Measurements from ENCODE around the gene CGB2.
"Not testable (repeated sequence)": the region's sequence is repeated elsewhere in the genome, so short reads cannot be mapped to it uniquely, and the experiment has no call there.

The CGB2 gene

GRCh38 chr19:49056101-49056901 is 24.6 kb downstream of the CGB2 start:
- no peaks in the 10 kb centered on the region for H3K4me1 ChIP-seq (ENCODE audit: control insufficient read depth, insufficient read depth, low read length)
- H3K4me3 ChIP-seq (ENCODE audit: low read length): peak overlapping the region; percentile 73
- H3K9ac ChIP-seq (ENCODE audit: low read length): no peak overlapping the region
- peaks cover 20% of the 10 kb centered on the region for H3K27me3 ChIP-seq (ENCODE audit: control insufficient read depth, insufficient read depth, low read length)
- H3K27ac ChIP-seq (ENCODE audit: low read depth, low read length): no peak overlapping the region
- H3K36me3 ChIP-seq (ENCODE audit: control insufficient read depth, insufficient read depth, low read length): no peaks in the 10 kb centered on the region

- Histone ChIP-seq H3K4me3 (ENCODE audit: low read length) (peak overlapping the region; percentile 73), H3K27me3 (ENCODE audit: control insufficient read depth, insufficient read depth, low read length) (peaks cover 20% of the 10 kb centered on the region)
- not testable (repeated sequence) for H3K9ac ChIP-seq (ENCODE audit: low read length); H3K36me3 ChIP-seq (ENCODE audit: control insufficient read depth, insufficient read depth, low read length); H3K27ac ChIP-seq (ENCODE audit: low read depth, low read length); H3K4me1 ChIP-seq (ENCODE audit: control insufficient read depth, insufficient read depth, low read length)
Observed at GRCh38 chr19:49056902-49057596, 25.4 kb downstream of the CGB2 start.

GRCh38 chr19:49057636-49058234 is 26.0 kb downstream of the CGB2 start, which contains the start of gene CGB7:
Gene CGB7 (minus strand): TSS chr19:49057749. CDS start chr19:49055375, 2,374 bp downstream.
- no peak within 1 kb of the TSS for H3K9ac ChIP-seq (ENCODE audit: low read length)
- no peak within 1 kb of the TSS for H3K27ac ChIP-seq (ENCODE audit: low read depth, low read length)
- no peaks in the 10 kb centered on the region for H3K36me3 ChIP-seq (ENCODE audit: control insufficient read depth, insufficient read depth, low read length)
- peaks cover 20% of the 10 kb centered on the region for H3K27me3 ChIP-seq (ENCODE audit: control insufficient read depth, insufficient read depth, low read length)
- no peaks in the 10 kb centered on the region for H3K4me1 ChIP-seq (ENCODE audit: control insufficient read depth, insufficient read depth, low read length)
- H3K4me3 ChIP-seq (ENCODE audit: low read length): peak within 1 kb of the TSS; percentile 73

GRCh38 chr19:49058562-49058961 is 26.9 kb downstream of the CGB2 start:
- no peak overlapping the region for H3K9ac ChIP-seq (ENCODE audit: low read length)
- no peak overlapping the region for H3K27ac ChIP-seq (ENCODE audit: low read depth, low read length)
- H3K4me1 ChIP-seq (ENCODE audit: control insufficient read depth, insufficient read depth, low read length): no peaks in the 10 kb centered on the region
- H3K4me3 ChIP-seq (ENCODE audit: low read length): no peak overlapping the region
- H3K27me3 ChIP-seq (ENCODE audit: control insufficient read depth, insufficient read depth, low read length): peaks cover 20% of the 10 kb centered on the region
- H3K36me3 ChIP-seq (ENCODE audit: control insufficient read depth, insufficient read depth, low read length): no peaks in the 10 kb centered on the region

GRCh38 chr19:49059053-49059452 is 27.4 kb downstream of the CGB2 start:
- peaks cover 22% of the 10 kb centered on the region for H3K27me3 ChIP-seq (ENCODE audit: control insufficient read depth, insufficient read depth, low read length)
- H3K27ac ChIP-seq (ENCODE audit: low read depth, low read length): no peak overlapping the region

GRCh38 chr19:49061000-49061399 is 29.3 kb downstream of the CGB2 start:
- no peak overlapping the region for H3K9ac ChIP-seq (ENCODE audit: low read length)
- H3K4me3 ChIP-seq (ENCODE audit: low read length): no peak overlapping the region
- no peaks in the 10 kb centered on the region for H3K36me3 ChIP-seq (ENCODE audit: control insufficient read depth, insufficient read depth, low read length)
- peaks cover 28% of the 10 kb centered on the region for H3K27me3 ChIP-seq (ENCODE audit: control insufficient read depth, insufficient read depth, low read length)
- H3K27ac ChIP-seq (ENCODE audit: low read depth, low read length): no peak overlapping the region
- no peaks in the 10 kb centered on the region for H3K4me1 ChIP-seq (ENCODE audit: control insufficient read depth, insufficient read depth, low read length)

More at GRCh38 chr19:49059053-49059452, 27.4 kb downstream of the CGB2 start:
- no peaks in the 10 kb centered on the region for H3K36me3 ChIP-seq (ENCODE audit: control insufficient read depth, insufficient read depth, low read length)
- H3K4me1 ChIP-seq (ENCODE audit: control insufficient read depth, insufficient read depth, low read length): no peaks in the 10 kb centered on the region
- no peak overlapping the region for H3K4me3 ChIP-seq (ENCODE audit: low read length)
- H3K9ac ChIP-seq (ENCODE audit: low read length): no peak overlapping the region

GRCh38 chr19:49061445-49061844 is 29.8 kb downstream of the CGB2 start:
- Histone ChIP-seq H3K36me3 (ENCODE audit: control insufficient read depth, insufficient read depth, low read length) (no peaks in the 10 kb centered on the region), H3K4me1 (ENCODE audit: control insufficient read depth, insufficient read depth, low read length) (no peaks in the 10 kb centered on the region), H3K27me3 (ENCODE audit: control insufficient read depth, insufficient read depth, low read length) (peaks cover 30% of the 10 kb centered on the region), H3K9ac (ENCODE audit: low read length) (no peak overlapping the region), H3K27ac (ENCODE audit: low read depth, low read length) (no peak overlapping the region), H3K4me3 (ENCODE audit: low read length) (no peak overlapping the region)

- H3K4me1 ChIP-seq (ENCODE audit: control insufficient read depth, insufficient read depth, low read length): no peaks in the 10 kb centered on the region
- no peaks in the 10 kb centered on the region for H3K36me3 ChIP-seq (ENCODE audit: control insufficient read depth, insufficient read depth, low read length)
- H3K9ac ChIP-seq (ENCODE audit: low read length): no peak overlapping the region
- H3K27me3 ChIP-seq (ENCODE audit: control insufficient read depth, insufficient read depth, low read length): peaks cover 16% of the 10 kb centered on the region
- H3K4me3 ChIP-seq (ENCODE audit: low read length): no peak overlapping the region
- H3K27ac ChIP-seq (ENCODE audit: low read depth, low read length): no peak overlapping the region
Observed at GRCh38 chr19:49064029-49064629, 32.4 kb downstream of the CGB2 start.

- Histone ChIP-seq H3K4me1 (ENCODE audit: control insufficient read depth, insufficient read depth, low read length) (no peaks in the 10 kb centered on the region), H3K9ac (ENCODE audit: low read length) (no peak within 1 kb of the TSS), H3K27ac (ENCODE audit: low read depth, low read length) (no peak within 1 kb of the TSS), H3K36me3 (ENCODE audit: control insufficient read depth, insufficient read depth, low read length) (no peaks in the 10 kb centered on the region), H3K27me3 (ENCODE audit: control insufficient read depth, insufficient read depth, low read length) (peaks cover 16% of the 10 kb centered on the region), H3K4me3 (ENCODE audit: low read length) (no peak within 1 kb of the TSS)
Observed at GRCh38 chr19:49064768-49065611, 33.3 kb downstream of the CGB2 start, which contains the start of gene NTF4. Gene NTF4 (minus strand): TSS chr19:49064818. CDS start chr19:49061997, 2,821 bp downstream.

GRCh38 chr19:49065905-49066512 is 34.3 kb downstream of the CGB2 start:
- Histone ChIP-seq H3K27ac (ENCODE audit: low read depth, low read length) (no peak overlapping the region), H3K9ac (ENCODE audit: low read length) (no peak overlapping the region), H3K4me1 (ENCODE audit: control insufficient read depth, insufficient read depth, low read length) (no peaks in the 10 kb centered on the region), H3K27me3 (ENCODE audit: control insufficient read depth, insufficient read depth, low read length) (peaks cover 16% of the 10 kb centered on the region), H3K4me3 (ENCODE audit: low read length) (no peak overlapping the region), H3K36me3 (ENCODE audit: control insufficient read depth, insufficient read depth, low read length) (no peaks in the 10 kb centered on the region)

GRCh38 chr19:49067554-49067953 is 35.9 kb downstream of the CGB2 start:
- Histone ChIP-seq H3K4me3 (ENCODE audit: low read length) (no peak overlapping the region), H3K27me3 (ENCODE audit: control insufficient read depth, insufficient read depth, low read length) (peaks cover 19% of the 10 kb centered on the region), H3K36me3 (ENCODE audit: control insufficient read depth, insufficient read depth, low read length) (no peaks in the 10 kb centered on the region), H3K27ac (ENCODE audit: low read depth, low read length) (no peak overlapping the region), H3K4me1 (ENCODE audit: control insufficient read depth, insufficient read depth, low read length) (no peaks in the 10 kb centered on the region), H3K9ac (ENCODE audit: low read length) (no peak overlapping the region)

Measured in rectal smooth muscle tissue (tissue), 1 donor.